Measurements from ENCODE around the gene ZDHHC8. TPM values are rescaled to one million over a fixed set of nuclear protein-coding genes. Genes with fewer than 3 reads are reported as not detected.

ZDHHC8 gene
- total RNA-seq, 6 experiments from 2014 or later = 11.4 to 39.0 (median 28.7) TPM

DNA sequence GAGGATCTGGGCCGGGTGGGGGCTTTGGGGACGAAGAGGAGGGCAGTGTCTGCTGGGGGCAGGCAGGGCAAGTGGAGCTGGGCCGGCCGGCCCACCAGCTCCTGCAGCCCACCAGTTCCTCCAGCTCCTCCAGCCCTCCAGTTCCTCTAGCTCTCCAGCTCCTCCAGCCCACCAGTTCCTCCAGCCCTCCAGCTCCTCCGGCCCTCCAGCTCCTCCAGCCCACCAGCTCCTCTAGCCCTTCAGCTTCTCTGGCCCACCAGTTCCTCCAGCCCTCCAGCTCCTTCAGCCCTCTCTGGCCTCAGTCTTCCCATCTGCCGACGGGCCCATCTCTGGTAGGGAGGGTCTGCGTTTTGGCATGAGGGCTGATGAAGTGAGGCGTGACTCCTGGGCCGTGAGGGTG, 28.4 kb downstream of the ZDHHC8 start:
- 0% methylated on average over 1 of the region's 10 CpGs for WGBS (ENCODE audit: insufficient coverage, low coverage, low lambda C conversion rate, missing lambda C conversion rate)
- Histone ChIP-seq H3K27me3 (no peaks in the 10 kb centered on the region), H3K27ac (no peak overlapping the region), H3K36me3 (no peaks in the 10 kb centered on the region), H3K9me3 (no peaks in the 10 kb centered on the region), H3K4me1 (no peaks in the 10 kb centered on the region), H3K4me3 (no peak overlapping the region)
- TF ChIP-seq, protein P1, sequence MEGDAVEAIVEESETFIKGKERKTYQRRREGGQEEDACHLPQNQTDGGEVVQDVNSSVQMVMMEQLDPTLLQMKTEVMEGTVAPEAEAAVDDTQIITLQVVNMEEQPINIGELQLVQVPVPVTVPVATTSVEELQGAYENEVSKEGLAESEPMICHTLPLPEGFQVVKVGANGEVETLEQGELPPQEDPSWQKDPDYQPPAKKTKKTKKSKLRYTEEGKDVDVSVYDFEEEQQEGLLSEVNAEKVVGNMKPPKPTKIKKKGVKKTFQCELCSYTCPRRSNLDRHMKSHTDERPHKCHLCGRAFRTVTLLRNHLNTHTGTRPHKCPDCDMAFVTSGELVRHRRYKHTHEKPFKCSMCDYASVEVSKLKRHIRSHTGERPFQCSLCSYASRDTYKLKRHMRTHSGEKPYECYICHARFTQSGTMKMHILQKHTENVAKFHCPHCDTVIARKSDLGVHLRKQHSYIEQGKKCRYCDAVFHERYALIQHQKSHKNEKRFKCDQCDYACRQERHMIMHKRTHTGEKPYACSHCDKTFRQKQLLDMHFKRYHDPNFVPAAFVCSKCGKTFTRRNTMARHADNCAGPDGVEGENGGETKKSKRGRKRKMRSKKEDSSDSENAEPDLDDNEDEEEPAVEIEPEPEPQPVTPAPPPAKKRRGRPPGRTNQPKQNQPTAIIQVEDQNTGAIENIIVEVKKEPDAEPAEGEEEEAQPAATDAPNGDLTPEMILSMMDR (IDR thresholded peaks at IDR 0.05) = no peak
- no peak for TF ChIP-seq POLR2A (IDR thresholded peaks at IDR 0.05)
- DNase-seq (no peak), ATAC-seq (no peak)
- intact Hi-C loops (cut with DNase I) = no loop called here

DNA sequence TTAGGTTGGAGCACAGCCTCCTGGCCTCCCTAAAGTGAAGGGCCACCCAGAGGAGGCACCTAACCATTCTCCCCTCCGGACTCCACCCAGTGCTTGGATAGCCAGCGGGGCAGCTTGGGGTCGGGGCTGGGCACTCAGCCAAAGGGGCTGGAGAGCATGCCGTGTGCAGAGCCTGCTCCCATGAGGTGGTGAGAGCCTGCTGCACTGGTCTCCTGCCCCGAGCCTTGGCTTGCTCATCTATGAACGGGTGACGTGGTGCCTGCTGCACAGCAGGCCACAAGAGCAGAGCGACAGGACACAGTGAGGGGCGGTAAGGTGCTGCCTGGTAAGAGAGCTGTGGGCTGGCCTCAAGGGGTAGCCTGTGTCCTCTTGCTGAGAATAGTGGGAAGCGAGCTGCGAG, 33.3 kb downstream of the ZDHHC8 start:
- intact Hi-C loops (cut with DNase I) = no loop called here
- Histone ChIP-seq H3K4me1 (no peaks in the 10 kb centered on the region), H3K27me3 (no peaks in the 10 kb centered on the region), H3K9me3 (no peaks in the 10 kb centered on the region), H3K4me3 (no peak overlapping the region), H3K27ac (no peak overlapping the region), H3K36me3 (no peaks in the 10 kb centered on the region)
- WGBS (ENCODE audit: insufficient coverage, low coverage, low lambda C conversion rate, missing lambda C conversion rate) = 100% methylated on average over 4 of the region's 11 CpGs
- TF ChIP-seq POLR2A (IDR thresholded peaks at IDR 0.05) = no peak
- TF ChIP-seq, protein P1 (IDR thresholded peaks at IDR 0.05) = no peak
- DNase-seq (no peak), ATAC-seq (no peak)

DNA sequence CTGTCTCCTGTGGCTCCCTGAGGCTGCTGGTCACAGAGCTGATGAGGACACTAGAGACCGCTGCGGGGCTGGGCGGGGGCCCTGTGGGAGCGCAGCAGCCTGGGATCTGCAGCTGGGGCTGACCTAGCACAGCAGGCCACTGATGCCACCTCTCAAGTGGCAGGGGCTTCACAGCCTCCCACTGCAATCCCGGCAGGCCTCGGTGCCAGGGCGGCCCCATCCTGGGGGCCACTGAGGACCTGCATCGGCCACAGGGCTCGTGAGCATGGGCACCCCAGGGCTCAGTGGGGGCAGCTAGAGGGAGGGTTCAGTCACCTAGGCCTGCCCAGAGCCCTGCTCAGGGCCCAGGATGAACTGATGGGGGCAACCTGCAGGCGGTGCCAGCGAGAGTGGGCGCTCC, 33.8 kb downstream of the ZDHHC8 start:
- Histone ChIP-seq H3K27ac (no peak overlapping the region), H3K36me3 (no peaks in the 10 kb centered on the region), H3K4me3 (no peak overlapping the region), H3K4me1 (no peaks in the 10 kb centered on the region), H3K27me3 (no peaks in the 10 kb centered on the region), H3K9me3 (no peaks in the 10 kb centered on the region)
- ATAC-seq (no peak), DNase-seq (no peak)
- TF ChIP-seq, protein P1 (IDR thresholded peaks at IDR 0.05) = no peak
- no peak for TF ChIP-seq POLR2A (IDR thresholded peaks at IDR 0.05)
- intact Hi-C loops (cut with DNase I) = no loop called here
- 75% methylated on average over 2 of the region's 12 CpGs for WGBS (ENCODE audit: insufficient coverage, low coverage, low lambda C conversion rate, missing lambda C conversion rate)

DNA sequence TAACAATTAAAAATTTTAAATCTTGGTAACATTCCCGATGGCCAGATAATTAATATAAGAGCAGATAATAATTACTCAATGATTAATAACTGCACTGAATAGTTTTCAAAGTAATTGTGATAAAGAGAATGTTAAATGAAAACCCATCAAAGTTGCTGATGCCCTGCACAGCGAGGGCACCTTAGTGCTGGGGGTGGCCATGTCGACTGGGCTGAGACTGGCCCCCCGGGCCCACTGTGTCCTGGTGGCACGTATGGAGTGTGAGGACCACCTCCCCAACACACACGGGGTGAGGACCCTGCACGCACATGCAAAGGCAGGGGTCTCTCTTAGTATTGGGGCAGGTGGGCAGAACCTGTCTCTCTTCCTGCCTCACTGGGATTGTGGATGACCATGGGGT, 34.3 kb downstream of the ZDHHC8 start:
- H3K27me3 ChIP-seq = no peaks in the 10 kb centered on the region
- intact Hi-C loops (cut with DNase I) = no loop called here
- no peak overlapping the region for H3K27ac ChIP-seq
- ATAC-seq = no peak
- H3K4me1 ChIP-seq = peaks cover 0 to 2% (median 0%) of the 10 kb centered on the region in 4 donors
- DNase-seq = no peak
- no peaks in the 10 kb centered on the region for H3K9me3 ChIP-seq
- H3K4me3 ChIP-seq = no peak overlapping the region
- no peak for TF ChIP-seq POLR2A (IDR thresholded peaks at IDR 0.05)
- TF ChIP-seq, protein P1 (IDR thresholded peaks at IDR 0.05) = no peak
- no peaks in the 10 kb centered on the region for H3K36me3 ChIP-seq
- 64% methylated on average over 4 of the region's 7 CpGs for WGBS (ENCODE audit: insufficient coverage, low coverage, low lambda C conversion rate, missing lambda C conversion rate)

DNA sequence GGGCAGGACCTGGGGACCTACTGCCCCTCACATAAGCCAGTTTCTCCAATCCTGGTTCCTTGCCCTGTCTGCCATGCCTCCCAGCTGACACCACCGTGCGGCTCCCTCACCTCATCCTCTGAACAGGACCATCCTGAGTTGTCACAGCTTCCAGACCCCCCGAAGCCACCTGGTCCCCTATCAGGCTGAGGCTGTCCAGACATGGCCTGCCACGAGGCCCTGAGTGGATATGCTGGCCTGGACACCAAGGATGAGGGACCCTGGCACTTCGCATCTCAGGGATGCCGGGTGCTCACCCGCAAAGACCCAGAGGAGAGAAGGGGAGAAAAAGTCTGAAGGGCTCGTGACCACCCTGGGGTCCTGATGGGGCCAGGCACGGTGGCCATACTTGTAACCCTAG, 35.1 kb downstream of the ZDHHC8 start:
- Histone ChIP-seq H3K4me1 (peaks cover 0 to 8% (median 0%) of the 10 kb centered on the region in 4 donors), H3K36me3 (no peaks in the 10 kb centered on the region), H3K4me3 (no peak overlapping the region), H3K9me3 (no peaks in the 10 kb centered on the region), H3K27me3 (no peaks in the 10 kb centered on the region), H3K27ac (no peak overlapping the region)
- intact Hi-C loops (cut with DNase I) = no loop called here
- DNase-seq = no peak
- 83% methylated on average over 7 of the region's 9 CpGs for WGBS (ENCODE audit: insufficient coverage, low coverage, low lambda C conversion rate, missing lambda C conversion rate)
- TF ChIP-seq POLR2A (IDR thresholded peaks at IDR 0.05) = no peak
- TF ChIP-seq, protein P1 (IDR thresholded peaks at IDR 0.05) = no peak
- no peak for ATAC-seq

Measured in right lobe of liver (tissue), 6 donors.